H54 (cell line): Measurements from ENCODE around the gene GSTM2.
A peak's percentile ranks its signal among the peaks of the same experiment; 100 is the strongest.

ENCODE experiments used
- DNase-seq: peaks from one replicate; pipeline ENCODE4 v3.0.0; 2011; ENCODE audit warnings: low spot score, mixed read lengths; ENCODE audit not compliant: insufficient read length
- FAIRE-seq: peaks from 3 replicates; lab custom pipeline; 2011; peaks lifted over from hg19 to GRCh38; lab: Jason Lieb, UNC
- POLR2A ChIP-seq: IDR thresholded peaks from 2 replicates; pipeline ENCODE4 v1.6.1; 2011; ENCODE audit warnings: low read depth, mild to moderate bottlenecking, low read length

GSTM2 gene

DNA sequence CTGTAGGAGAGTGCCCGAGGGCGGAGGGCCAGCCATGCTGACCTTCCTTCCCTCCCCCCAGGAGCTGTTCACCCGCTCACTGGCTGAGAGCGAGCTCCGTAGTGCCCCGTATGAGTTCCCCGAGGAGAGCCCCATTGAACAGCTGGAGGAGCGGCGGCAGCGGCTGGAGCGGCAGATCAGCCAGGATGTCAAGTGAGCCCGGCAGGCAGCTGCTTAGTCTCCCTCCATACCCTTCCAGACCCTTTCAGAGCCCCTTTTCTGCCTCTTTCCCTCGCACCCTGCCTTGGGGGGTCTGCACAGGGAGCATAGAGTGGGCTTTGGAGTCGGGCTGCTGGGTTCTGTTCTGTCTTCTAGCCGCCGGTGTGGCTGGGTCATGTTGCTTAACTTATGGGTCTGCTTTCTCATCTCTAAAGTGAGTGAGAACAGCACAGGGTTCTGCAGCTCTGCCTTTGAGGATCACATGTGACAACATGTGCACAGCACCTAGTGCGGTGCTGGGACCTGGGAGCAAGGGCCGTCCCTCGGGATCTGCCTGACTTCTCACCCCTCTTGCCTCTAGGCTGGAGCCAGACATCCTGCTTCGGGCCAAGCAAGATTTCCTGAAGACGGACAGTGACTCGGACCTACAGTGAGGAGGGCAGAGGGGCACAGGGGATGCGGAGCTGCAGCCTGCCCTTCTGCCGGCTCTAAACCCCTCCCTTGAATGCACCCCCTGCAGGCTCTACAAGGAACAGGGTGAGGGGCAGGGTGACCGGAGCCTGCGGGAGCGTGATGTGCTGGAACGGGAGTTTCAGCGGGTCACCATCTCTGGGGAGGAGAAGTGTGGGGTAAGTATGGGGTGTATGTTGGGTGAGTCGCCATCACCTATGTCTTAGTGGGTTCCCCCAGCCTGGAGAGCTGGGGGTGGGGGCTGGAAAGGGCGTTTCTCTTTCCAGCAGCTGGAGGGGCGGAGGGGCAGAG is 42.0 kb upstream of the GSTM2 start:
- DNase-seq (no peak), FAIRE-seq (no peak)
- TF ChIP-seq POLR2A: no peak

GRCh38 chr1:109626682-109627408 is 41.0 kb upstream of the GSTM2 start:
- DNase-seq: no peak
- no peak for TF ChIP-seq POLR2A
- FAIRE-seq: no peak

DNA sequence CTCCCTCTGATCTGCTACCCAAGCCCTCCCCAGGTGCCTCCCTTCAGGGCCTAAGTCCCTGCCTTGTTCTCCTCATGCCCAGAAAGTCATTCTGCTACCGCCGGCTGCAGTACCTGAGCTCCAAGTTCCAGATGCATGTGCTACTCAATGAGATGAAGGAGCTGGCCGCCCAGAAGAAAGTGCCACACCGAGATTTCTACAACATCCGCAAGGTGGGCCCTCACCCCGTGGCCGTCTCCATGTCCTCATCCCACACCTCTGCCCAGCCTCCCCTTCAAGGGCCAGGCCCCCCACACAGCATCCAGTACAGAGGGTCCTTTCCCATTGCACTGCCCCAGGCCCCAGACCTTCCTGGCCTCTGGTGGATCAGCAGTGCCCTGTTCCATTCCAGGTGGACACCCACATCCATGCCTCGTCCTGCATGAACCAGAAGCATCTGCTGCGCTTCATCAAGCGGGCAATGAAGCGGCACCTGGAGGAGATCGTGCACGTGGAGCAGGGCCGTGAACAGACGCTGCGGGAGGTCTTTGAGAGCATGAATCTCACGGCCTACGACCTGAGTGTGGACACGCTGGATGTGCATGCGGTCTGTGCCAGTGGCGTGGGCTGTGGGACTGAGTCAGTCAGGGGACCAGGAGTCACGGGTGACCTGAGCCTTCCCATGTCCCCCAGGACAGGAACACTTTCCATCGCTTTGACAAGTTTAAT is 40.0 kb upstream of the GSTM2 start:
- no peak for TF ChIP-seq POLR2A
- DNase-seq (no peak), FAIRE-seq (no peak)

- no peak for FAIRE-seq
- TF ChIP-seq POLR2A: no peak
These were observed 39.1 kb upstream of the GSTM2 start for GRCh38 chr1:109628540-109629321.

DNA sequence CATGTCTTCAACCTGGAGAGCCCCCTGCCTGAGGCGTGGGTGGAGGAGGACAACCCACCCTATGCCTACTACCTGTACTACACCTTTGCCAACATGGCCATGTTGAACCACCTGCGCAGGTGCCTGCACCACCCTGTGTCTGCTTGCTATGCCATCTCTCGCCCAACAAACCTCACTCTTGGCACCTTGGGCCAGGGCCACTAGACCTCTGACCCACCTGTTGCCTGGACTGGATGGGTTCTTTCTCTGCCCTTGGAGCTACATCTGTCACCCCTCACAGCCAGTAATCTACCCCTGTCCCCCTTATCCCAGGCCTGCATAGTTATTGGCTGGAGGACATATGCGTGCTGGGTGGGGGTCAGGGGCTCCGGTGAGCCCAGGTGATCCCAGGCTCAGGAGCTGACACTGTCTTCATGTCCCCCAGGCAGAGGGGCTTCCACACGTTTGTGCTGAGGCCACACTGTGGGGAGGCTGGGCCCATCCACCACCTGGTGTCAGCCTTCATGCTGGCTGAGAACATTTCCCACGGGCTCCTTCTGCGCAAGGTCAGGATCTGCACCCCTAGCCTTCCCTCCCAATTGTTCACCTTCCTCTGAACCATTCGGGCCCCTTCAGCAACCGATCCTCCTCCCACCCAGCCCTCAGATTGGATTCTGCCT is 38.4 kb upstream of the GSTM2 start:
- no peak for DNase-seq
- no peak for TF ChIP-seq POLR2A
- FAIRE-seq: no peak

More at GRCh38 chr1:109628540-109629321, 39.1 kb upstream of the GSTM2 start:
- peak; percentile 42 for DNase-seq

DNA sequence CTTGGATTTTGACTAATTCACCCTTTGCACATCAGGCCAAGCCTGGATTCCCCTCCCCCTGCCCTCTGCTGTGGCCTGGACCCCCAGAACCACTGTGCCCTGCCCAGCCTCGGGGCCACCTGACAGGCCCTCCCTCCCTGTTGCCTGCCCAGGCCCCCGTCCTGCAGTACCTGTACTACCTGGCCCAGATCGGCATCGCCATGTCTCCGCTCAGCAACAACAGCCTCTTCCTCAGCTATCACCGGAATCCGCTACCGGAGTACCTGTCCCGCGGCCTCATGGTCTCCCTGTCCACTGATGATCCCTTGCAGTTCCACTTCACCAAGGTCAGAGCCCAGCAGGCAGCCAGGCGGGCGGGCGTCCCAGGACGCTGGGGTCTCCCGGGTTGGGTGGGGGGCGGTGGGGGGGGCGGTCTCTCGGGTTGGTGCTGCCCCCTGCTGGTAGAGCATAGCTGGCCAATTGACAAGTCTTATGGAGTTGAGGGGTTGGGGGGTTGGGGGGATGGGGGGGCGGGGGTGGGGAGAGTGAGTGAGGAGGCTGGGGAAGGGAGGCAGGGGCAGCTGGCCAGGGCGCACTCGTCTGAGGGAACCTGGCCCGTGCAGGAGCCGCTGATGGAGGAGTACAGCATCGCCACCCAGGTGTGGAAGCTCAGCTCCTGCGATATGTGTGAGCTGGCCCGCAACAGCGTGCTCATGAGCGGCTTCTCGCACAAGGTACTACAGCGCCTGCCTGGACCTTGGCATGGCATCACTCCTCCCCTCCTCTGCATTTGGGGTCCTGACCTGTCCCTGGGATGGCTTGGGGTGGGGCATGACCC is 37.6 kb upstream of the GSTM2 start:
- FAIRE-seq (no peak), DNase-seq (no peak)
- TF ChIP-seq POLR2A: no peak

- no peak for DNase-seq
- no peak for TF ChIP-seq POLR2A
- no peak for FAIRE-seq
These were observed 36.9 kb upstream of the GSTM2 start for GRCh38 chr1:109630898-109631512.

DNA sequence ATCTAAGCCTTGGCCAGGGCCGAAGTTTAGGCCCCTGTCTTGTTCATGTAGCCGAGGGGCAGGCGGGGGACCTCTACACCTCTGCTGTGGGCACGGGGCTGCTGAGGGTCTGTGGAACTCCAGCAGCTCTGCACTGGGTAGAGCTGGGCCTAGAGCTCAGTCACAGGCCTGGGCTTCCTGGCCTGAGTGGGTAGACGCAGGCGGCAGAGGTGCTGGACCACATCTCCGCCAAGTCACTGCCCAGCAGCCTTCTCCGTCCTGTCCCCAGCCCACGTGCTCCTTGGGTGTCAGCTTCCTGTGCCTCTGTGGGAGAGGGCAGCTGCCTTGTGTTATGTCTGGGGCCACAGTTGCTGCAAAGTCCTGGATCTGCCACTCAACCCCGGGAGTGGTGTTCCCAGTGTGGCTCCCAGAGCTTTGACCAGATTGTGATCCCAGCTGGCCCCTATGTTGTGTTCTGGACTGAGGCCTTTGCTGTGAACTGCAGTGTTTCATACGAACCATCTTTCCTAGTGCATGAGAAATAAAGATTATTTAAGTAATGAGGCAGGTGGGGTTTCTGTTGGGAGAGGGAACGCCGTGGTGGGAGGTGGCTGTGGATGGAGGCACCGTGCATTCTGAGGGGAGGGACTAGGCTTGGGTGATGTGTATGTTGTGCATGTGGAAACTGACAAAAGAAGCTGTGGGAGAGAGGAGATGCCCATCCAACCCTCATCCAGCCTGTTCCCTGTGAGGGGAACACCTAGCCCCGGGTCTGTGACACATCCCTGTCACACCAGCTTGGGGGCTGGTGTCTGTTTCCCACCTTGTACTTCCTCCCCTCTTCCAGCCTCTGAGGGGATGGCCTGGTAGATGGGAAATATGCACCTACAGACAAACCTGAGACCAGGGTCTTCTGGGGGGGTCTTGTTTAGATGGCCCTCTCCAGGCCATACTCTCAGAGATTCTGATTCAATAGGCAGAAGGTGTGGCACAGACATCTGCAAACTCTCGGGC is 36.0 kb upstream of the GSTM2 start:
- TF ChIP-seq POLR2A: no peak
- DNase-seq (no peak), FAIRE-seq (no peak)

DNA sequence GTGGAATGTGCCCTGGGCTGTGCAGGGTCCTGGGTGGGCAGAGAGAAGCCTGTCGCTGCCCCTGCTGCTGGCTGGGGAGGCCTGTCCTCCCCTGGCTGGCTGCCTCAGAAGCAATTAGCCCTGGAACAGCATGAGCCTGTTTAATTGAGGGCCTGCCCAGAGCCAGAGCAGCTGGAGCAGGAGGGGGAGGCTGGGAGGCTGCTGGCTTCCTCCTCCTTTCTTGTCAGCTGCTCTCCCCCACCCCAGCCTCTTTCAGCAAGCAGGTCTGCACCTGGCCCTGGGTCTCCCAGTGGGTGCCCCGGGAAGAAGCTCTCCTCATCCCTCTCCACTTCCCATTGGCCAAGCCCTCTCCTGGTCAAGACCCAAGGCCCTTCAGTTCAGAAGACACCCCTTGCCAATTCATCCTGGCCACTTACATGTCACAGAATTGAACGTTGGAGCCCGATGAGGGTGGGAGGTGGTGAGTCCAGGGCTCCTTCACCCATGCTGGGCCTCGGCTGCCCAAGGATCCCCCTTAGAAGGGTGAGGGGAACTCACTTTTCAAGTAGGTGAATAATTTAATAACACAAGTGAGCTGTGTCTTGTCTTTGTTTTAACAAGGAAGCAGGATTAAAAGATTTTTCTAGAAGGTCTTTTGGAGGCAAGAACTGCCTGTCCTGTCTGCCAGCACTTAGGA is 35.0 kb upstream of the GSTM2 start:
- DNase-seq (no peak), FAIRE-seq (no peak)
- no peak for TF ChIP-seq POLR2A

GRCh38 chr1:109634292-109634691 is 33.6 kb upstream of the GSTM2 start:
- no peak for TF ChIP-seq POLR2A
- no peak for DNase-seq
- no peak for FAIRE-seq
